IMR-90 (cell line): ENCODE measurements around the gene PPBP. TPM values are rescaled to one million over a fixed set of nuclear protein-coding genes. Genes with fewer than 3 reads are reported as not detected.

Source experiments
- ATAC-seq: fragments of 200-7000 bp; cut with Tn5 transposase; 2 replicates; pipeline ENCODE4 v1.9.1; 2020; ENCODE audit warnings: low read depth, mild to moderate bottlenecking, moderate library complexity
- BruUV-seq: library from RNA; stranded (reverse); fragments of 400-500 nt; replicated peaks from 2 replicates; lab custom pipeline; 2021; lab: Mats Ljungman, UMichigan
- CTCF ChIA-PET: fragments of 300-600 bp; formaldehyde crosslinking; extraction: SDS; loops from one replicate; lab custom pipeline; 2021; ENCODE audit warnings: antibody characterized with exemption; lab: Yijun Ruan, JAX
- POLR2A ChIA-PET: fragments of 300-600 bp; sonication (Branson Sonifier 250); formaldehyde crosslinking; loops from one replicate; lab custom pipeline; 2022; ENCODE audit warnings: antibody characterized with exemption; ENCODE audit not compliant: unreplicated experiment; lab: Charles Lee
- DNase-seq: peaks from one replicate; pipeline ENCODE4 v3.0.0; 2013
- H2AFZ ChIP-seq: replicated peaks from 2 replicates; pipeline ENCODE3; 2013; ENCODE audit warnings: low read length, mild to moderate bottlenecking; ENCODE audit not compliant: poor library complexity
- H2AK5ac ChIP-seq: 2 replicates; pipeline ENCODE4 v1.6.1; 2013; ENCODE audit warnings: low read depth, low read length, inconsistent platforms
- H2AK9ac ChIP-seq: replicated peaks from 2 replicates; pipeline ENCODE3; 2013; ENCODE audit warnings: mild to moderate bottlenecking, low read depth, low read length, moderate library complexity; ENCODE audit not compliant: poor library complexity
- H2BK120ac ChIP-seq: 2 replicates; pipeline ENCODE4 v1.6.1; 2013; ENCODE audit warnings: low read depth, low read length, inconsistent platforms
- H2BK15ac ChIP-seq: 3 replicates; pipeline ENCODE4 v1.6.1; 2013; ENCODE audit warnings: low read depth, low read length, inconsistent platforms
- H2BK20ac ChIP-seq: 2 replicates; pipeline ENCODE4 v1.6.1; 2013; ENCODE audit warnings: low read depth, mild to moderate bottlenecking, inconsistent platforms, low read length, moderate library complexity
- H2BK5ac ChIP-seq: 2 replicates; pipeline ENCODE4 v1.6.1; 2013; ENCODE audit warnings: mild to moderate bottlenecking, low read depth, low read length, inconsistent platforms; ENCODE audit not compliant: poor library complexity, severe bottlenecking
- H3K14ac ChIP-seq: replicated peaks from 2 replicates; pipeline ENCODE4 v1.6.1; 2013; ENCODE audit warnings: low read depth, low read length, inconsistent platforms
- H3K18ac ChIP-seq: 2 replicates; pipeline ENCODE4 v1.6.1; 2013; ENCODE audit warnings: low read depth, low read length, control low read depth
- H3K23ac ChIP-seq: 2 replicates; pipeline ENCODE4 v1.6.1; 2013; ENCODE audit warnings: low read depth, low read length, inconsistent platforms
- H3K27ac ChIP-seq: 2 replicates; pipeline ENCODE4 v1.5.1; 2013; ENCODE audit warnings: mild to moderate bottlenecking, control low read depth, low read length; ENCODE audit not compliant: insufficient read depth
- H3K27me3 ChIP-seq: 2 replicates; pipeline ENCODE4 v1.6.1; 2013; ENCODE audit warnings: low read length; ENCODE audit not compliant: control insufficient read depth, insufficient read depth
- H3K36me3 ChIP-seq: 2 replicates; pipeline ENCODE4 v1.6.1; 2013; ENCODE audit warnings: low read length, mixed read lengths; ENCODE audit not compliant: control insufficient read depth, insufficient read depth
- H3K4ac ChIP-seq: 2 replicates; pipeline ENCODE4 v1.6.1; 2013; ENCODE audit warnings: low read depth, low read length, inconsistent platforms
- H3K4me1 ChIP-seq: 2 replicates; pipeline ENCODE4 v1.6.1; 2013; ENCODE audit warnings: low read length, mixed read lengths; ENCODE audit not compliant: control insufficient read depth, insufficient read depth
- H3K4me2 ChIP-seq: 2 replicates; pipeline ENCODE4 v1.6.1; 2013; ENCODE audit warnings: low read depth, mild to moderate bottlenecking, control low read depth, low read length, moderate library complexity
- H3K4me3 ChIP-seq: 2 replicates; pipeline ENCODE4 v1.5.1; 2013; ENCODE audit warnings: low read depth, mild to moderate bottlenecking, control low read depth, low read length, moderate library complexity; ENCODE audit not compliant: insufficient read depth
- H3K56ac ChIP-seq: 2 replicates; pipeline ENCODE4 v1.6.1; 2013; ENCODE audit warnings: low read length, inconsistent platforms; ENCODE audit not compliant: insufficient read depth; ENCODE audit errors: extremely low read depth
- H3K79me1 ChIP-seq, 2 experiments: 2 replicates each; pipeline ENCODE4 v1.6.1; 2013; ENCODE audit warnings: low read length in 2 of 2, inconsistent platforms in 1 of 2, low read depth in 1 of 2
- H3K9ac ChIP-seq: 2 replicates; pipeline ENCODE4 v1.6.1; 2013; ENCODE audit warnings: low read depth, low read length, control low read depth
- H3K9me1 ChIP-seq: 2 replicates; pipeline ENCODE4 v1.6.1; 2013; ENCODE audit warnings: low read length, inconsistent platforms; ENCODE audit not compliant: insufficient read depth
- H3K9me3 ChIP-seq: 2 replicates; pipeline ENCODE4 v1.6.1; 2013; ENCODE audit warnings: low read length; ENCODE audit not compliant: control insufficient read depth, insufficient read depth
- H4K20me1 ChIP-seq: 2 replicates; pipeline ENCODE4 v1.6.1; 2013; ENCODE audit warnings: low read length, inconsistent platforms; ENCODE audit not compliant: insufficient read depth
- H4K5ac ChIP-seq: 2 replicates; pipeline ENCODE4 v1.6.1; 2013; ENCODE audit warnings: mild to moderate bottlenecking, low read depth, low read length, control low read depth
- H4K8ac ChIP-seq, 2 experiments: 2 replicates each; pipeline ENCODE4 v1.6.1; 2013; ENCODE audit warnings: low read depth in 2 of 2, low read length in 2 of 2, control low read depth in 1 of 2, inconsistent platforms in 1 of 2
- H4K91ac ChIP-seq: 2 replicates; pipeline ENCODE4 v1.6.1; 2013; ENCODE audit warnings: low read depth, low read length, inconsistent platforms; ENCODE audit not compliant: insufficient read depth
- CHD1 ChIP-seq: IDR thresholded peaks from 2 replicates; pipeline ENCODE4 v1.6.1; 2012; ENCODE audit warnings: low read depth, low read length, improper control_type of control experiment
- ELK1 ChIP-seq: fragments of 150-350 bp; IDR thresholded peaks from 2 replicates; pipeline ENCODE4 v1.6.1; 2016; ENCODE audit warnings: low read depth, mild to moderate bottlenecking, low read length, moderate library complexity, borderline replicate concordance
- FOS ChIP-seq: fragments of 150-350 bp; IDR thresholded peaks from 2 replicates; pipeline ENCODE4 v1.6.1; 2016; ENCODE audit warnings: low read depth, low read length
- MAFK ChIP-seq: IDR thresholded peaks from 2 replicates; pipeline ENCODE4 v1.6.1; 2012; ENCODE audit warnings: low read depth, low read length, improper control_type of control experiment
- MAZ ChIP-seq: IDR thresholded peaks from 2 replicates; pipeline ENCODE4 v1.6.1; 2012; ENCODE audit warnings: low read depth, mild to moderate bottlenecking, low read length, improper control_type of control experiment, moderate library complexity, borderline replicate concordance
- MXI1 ChIP-seq: IDR thresholded peaks from 2 replicates; pipeline ENCODE4 v1.6.1; 2012; ENCODE audit warnings: low read depth, mild to moderate bottlenecking, low read length, moderate library complexity, borderline replicate concordance
- NFE2L2 ChIP-seq: fragments of 150-350 bp; IDR thresholded peaks from 2 replicates; pipeline ENCODE4 v1.6.1; 2016; ENCODE audit warnings: low read depth, mild to moderate bottlenecking, low read length
- POLR2A ChIP-seq: IDR thresholded peaks from 2 replicates; pipeline ENCODE4 v1.6.1; 2012; ENCODE audit warnings: mild to moderate bottlenecking, low read depth, low read length
- RAD21 ChIP-seq: IDR thresholded peaks from 2 replicates; pipeline ENCODE4 v1.6.1; 2012; ENCODE audit warnings: low read length, improper control_type of control experiment
- RCOR1 ChIP-seq: IDR thresholded peaks from 2 replicates; pipeline ENCODE4 v1.6.1; 2012; ENCODE audit warnings: mild to moderate bottlenecking, low read length, improper control_type of control experiment; ENCODE audit not compliant: insufficient replicate concordance
- RFX5 ChIP-seq: IDR thresholded peaks from 2 replicates; pipeline ENCODE4 v1.8.0; 2012; ENCODE audit warnings: low read depth, mild to moderate bottlenecking, low read length, moderate library complexity
- USF2 ChIP-seq: fragments of 150-350 bp; IDR thresholded peaks from 2 replicates; pipeline ENCODE4 v1.6.1; 2017; ENCODE audit warnings: mild to moderate bottlenecking, antibody characterized with exemption, low read length, low read depth
- WGBS, 2 experiments: methylation state at CpG; one replicate each; pipeline versions ENCODE4 v1.1.5 to v1.1.7; 2013; ENCODE audit warnings: missing lambda C conversion rate in 2 of 2; ENCODE audit not compliant: insufficient read length in 1 of 2; ENCODE audit errors: extremely low coverage in 2 of 2; 5-methylcytosine and 5-hydroxymethylcytosine counted together
- dilution Hi-C: fragments of 300-500 bp; cut with HindIII; formaldehyde crosslinking; loops from one replicate; pipeline ENCODE4 v1.14.3; 2018; ENCODE audit warnings: low sequenced_read_pairs; ENCODE audit not compliant: unreplicated experiment
- in situ Hi-C: fragments of 300-500 bp; cut with MboI; formaldehyde crosslinking; loops from 3 replicates; pipeline ENCODE4 v1.14.3; 2019; ENCODE audit warnings: low sequenced_read_pairs, inconsistent platforms, mixed read lengths
- intact Hi-C: fragments of 100-400 bp; cut with micrococcal nuclease; formaldehyde crosslinking; loops from 2 replicates; pipeline ENCODE4 v1.10.0; 2022
- polyA plus RNA-seq, 3 experiments: library from polyadenylated mRNA; depleted of rRNA; stranded (reverse); fragments of >200 nt; gene quantifications; 2 replicates each; pipeline ENCODE4 v1.2.3, GENCODE V29; 2012; ENCODE audit warnings: low replicate concordance in 1 of 3
- total RNA-seq: library from RNA; depleted of rRNA; stranded (reverse); fragments of >200 nt; gene quantifications from 2 replicates; pipeline ENCODE4 v1.2.3, GENCODE V29; 2012

Gene PPBP
- total and polyA plus RNA-seq, 2 of the 4 experiments (the other 2 are of a cell fraction), result not detected

- Histone ChIP-seq H3K36me3 (no peaks in the 10 kb centered on the region), H3K56ac (no peak overlapping the region), H3K4ac (no peak overlapping the region), H3K14ac (no peak overlapping the region), H2AK9ac (no peak overlapping the region), H2BK20ac (no peak overlapping the region), H4K20me1 (no peaks in the 10 kb centered on the region), H3K9me3 (no peaks in the 10 kb centered on the region), H3K4me1 (no peaks in the 10 kb centered on the region), H2BK15ac (no peak overlapping the region), H3K23ac (no peak overlapping the region), H3K4me2 (no peak overlapping the region), H3K9ac (no peak overlapping the region), H4K5ac (no peak overlapping the region), H4K91ac (no peak overlapping the region), H3K18ac (no peak overlapping the region), H2BK5ac (no peak overlapping the region), H2AFZ (no peak overlapping the region), H2BK120ac (no peak overlapping the region), H3K79me1 (no peaks in the 10 kb centered on the region), H3K9me1 (no peaks in the 10 kb centered on the region), H2AK5ac (no peak overlapping the region), H3K4me3 (no peak overlapping the region), H4K8ac (no peak overlapping the region), H3K27me3 (peaks cover 9% of the 10 kb centered on the region; the same call in 1 of the 2 replicates), H3K27ac (no peak overlapping the region)
- 42% methylated on average over 1 of the region's 3 CpGs; no CpG with 5 or more reads in 1 of the 2 experiments for WGBS, 2 experiments
- BruUV-seq, result no TSS peak
- dilution Hi-C loops, result no loop called here
- in situ Hi-C loops, result no loop called here
- CTCF ChIA-PET, result no interaction called here
- intact Hi-C loops, result no loop called here
- ATAC-seq (no peak), DNase-seq (no peak)
- POLR2A ChIA-PET, result no interaction called here
- no peak for TF ChIP-seq MAZ
- no peak for TF ChIP-seq RCOR1
- TF ChIP-seq RFX5, result no peak
- no peak for TF ChIP-seq POLR2A
- TF ChIP-seq MAFK, result no peak
- no peak for TF ChIP-seq USF2
- TF ChIP-seq ELK1, result no peak
- TF ChIP-seq FOS, result no peak
- no peak for TF ChIP-seq CHD1
- TF ChIP-seq RAD21, result no peak
- TF ChIP-seq MXI1, result no peak
- no peak for TF ChIP-seq NFE2L2
These were observed 35.6 kb downstream of the PPBP start for GRCh38 chr4:73952352-73952751.
